DMS153 treated with DMSO at 0.1 percent for 48 hours (cell line): ENCODE data around the gene BRF1.

ENCODE experiments used
- DNase-seq: peaks from one replicate; lab custom pipeline; 2025; ENCODE audit not compliant: unreplicated experiment; lab: John Stamatoyannopoulos, UW

BRF1 gene

GRCh38 chr14:105199093-105199492, 101.7 kb downstream of the BRF1 start:
- no peak for DNase-seq

- DNase-seq: no peak
Observed at GRCh38 chr14:105198588-105198987, 102.2 kb downstream of the BRF1 start.

GRCh38 chr14:105197211-105197641, 103.6 kb downstream of the BRF1 start:
- DNase-seq: no peak

GRCh38 chr14:105196265-105196960, 104.4 kb downstream of the BRF1 start:
- no peak for DNase-seq

- no peak for DNase-seq
Observed at GRCh38 chr14:105195522-105196264, 105.1 kb downstream of the BRF1 start.

GRCh38 chr14:105195051-105195450, 105.8 kb downstream of the BRF1 start:
- no peak for DNase-seq

- DNase-seq: peak; percentile 82
Observed at GRCh38 chr14:105193916-105194782, 106.7 kb downstream of the BRF1 start.

- DNase-seq: no peak
Observed at GRCh38 chr14:105192866-105193731, 107.7 kb downstream of the BRF1 start.

GRCh38 chr14:105187935-105188524, 112.8 kb downstream of the BRF1 start:
- no peak for DNase-seq

- no peak for DNase-seq
Observed at GRCh38 chr14:105187116-105187515, 113.7 kb downstream of the BRF1 start.

GRCh38 chr14:105185973-105186372, 114.8 kb downstream of the BRF1 start:
- no peak for DNase-seq

GRCh38 chr14:105185001-105185400, 115.8 kb downstream of the BRF1 start:
- no peak for DNase-seq

- no peak for DNase-seq
Observed at GRCh38 chr14:105184461-105184860, 116.3 kb downstream of the BRF1 start.

GRCh38 chr14:105182296-105183020, 118.3 kb downstream of the BRF1 start:
- no peak for DNase-seq

- DNase-seq: no peak
Observed at GRCh38 chr14:105181549-105182295, 119.1 kb downstream of the BRF1 start.

- no peak for DNase-seq
Observed at GRCh38 chr14:105180592-105181548, 119.9 kb downstream of the BRF1 start, which contains the start of gene NUDT14. Gene NUDT14, minus strand, starts transcription at chr14:105181312. Its CDS starts 103 bp downstream, at chr14:105181209.

GRCh38 chr14:105179191-105179590, 121.6 kb downstream of the BRF1 start:
- DNase-seq: no peak

- no peak for DNase-seq
Observed at GRCh38 chr14:105178868-105179140, 122.0 kb downstream of the BRF1 start.
